ENCODE results near the gene MKLN1. TPM values are rescaled to one million over a fixed set of nuclear protein-coding genes. Genes with fewer than 3 reads are reported as not detected.

MKLN1 gene
- total RNA-seq, 1 donor from 2014 or later = 66.3 TPM

DNA sequence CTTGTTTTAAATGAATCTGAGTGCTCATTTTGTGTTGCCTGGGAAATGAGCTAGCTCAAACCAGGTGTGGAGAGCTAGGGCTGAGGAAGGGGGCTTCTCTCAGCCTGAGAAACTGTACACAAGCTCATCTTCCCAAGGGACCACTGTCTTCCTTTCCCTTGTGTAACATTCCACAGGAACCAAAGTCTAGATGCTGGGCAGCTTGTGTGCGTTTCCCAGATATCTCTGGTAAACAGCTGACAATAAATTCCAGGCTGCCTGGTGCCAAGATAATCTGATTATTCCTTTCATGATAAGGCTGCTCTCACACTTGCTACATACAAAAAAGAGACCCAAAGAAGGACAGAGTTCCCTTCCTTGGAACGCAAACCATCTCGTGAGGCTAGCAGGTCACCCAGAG lies 33.1 kb upstream of the MKLN1 start:
- Mint-ChIP-seq H3K36me3 (ENCODE audit: low read depth, unreplicated experiment) (no peaks in the 10 kb centered on the region), H3K9me3 (ENCODE audit: unreplicated experiment) (no peaks in the 10 kb centered on the region), H3K27ac (ENCODE audit: unreplicated experiment) (no peak overlapping the region), H3K4me3 (ENCODE audit: unreplicated experiment) (no peak overlapping the region), H3K27me3 (ENCODE audit: unreplicated experiment) (no peaks in the 10 kb centered on the region), H3K4me1 (ENCODE audit: unreplicated experiment) (no peaks in the 10 kb centered on the region)
- no peak for DNase-seq (ENCODE audit: low spot score)
- TF ChIP-seq CTCF (IDR thresholded peaks at IDR 0.05; ENCODE audit: unreplicated experiment) = no peak

DNA sequence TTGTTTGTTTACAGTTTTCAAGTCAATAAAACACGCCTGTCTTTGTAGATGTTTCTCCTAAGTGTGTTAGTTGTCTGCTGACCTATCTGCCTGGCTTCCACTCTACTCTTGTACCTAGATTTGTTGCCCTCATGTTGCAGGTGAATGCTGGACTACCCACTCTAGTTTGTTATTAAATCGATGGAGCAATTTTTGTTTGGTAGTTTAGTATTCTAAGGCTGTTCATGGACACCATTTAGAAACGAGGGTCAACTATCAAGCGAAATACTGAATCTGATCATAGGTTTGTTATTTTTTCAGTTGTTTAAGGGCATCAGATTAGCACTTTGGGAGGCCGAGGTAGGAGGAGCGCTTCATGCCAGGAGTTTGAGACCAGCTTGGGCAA lies 29.1 kb upstream of the MKLN1 start:
- DNase-seq (ENCODE audit: low spot score) = no peak

GRCh38 chr7:131299074-131299473 lies 28.6 kb upstream of the MKLN1 start:
- Mint-ChIP-seq H3K4me1 (ENCODE audit: unreplicated experiment) (no peaks in the 10 kb centered on the region), H3K27me3 (ENCODE audit: unreplicated experiment) (peaks cover 2% of the 10 kb centered on the region), H3K4me3 (ENCODE audit: unreplicated experiment) (no peak overlapping the region), H3K36me3 (ENCODE audit: low read depth, unreplicated experiment) (no peaks in the 10 kb centered on the region), H3K27ac (ENCODE audit: unreplicated experiment) (no peak overlapping the region), H3K9me3 (ENCODE audit: unreplicated experiment) (no peaks in the 10 kb centered on the region)
- DNase-seq (ENCODE audit: low spot score) = no peak
- no peak for TF ChIP-seq CTCF (IDR thresholded peaks at IDR 0.05; ENCODE audit: unreplicated experiment)

More for the DNA sequence above, 29.1 kb upstream of the MKLN1 start:
- H3K4me3 Mint-ChIP-seq (ENCODE audit: unreplicated experiment) = no peak overlapping the region
- no peaks in the 10 kb centered on the region for H3K36me3 Mint-ChIP-seq (ENCODE audit: low read depth, unreplicated experiment)
- no peak for TF ChIP-seq CTCF (IDR thresholded peaks at IDR 0.05; ENCODE audit: unreplicated experiment)
- H3K9me3 Mint-ChIP-seq (ENCODE audit: unreplicated experiment) = no peaks in the 10 kb centered on the region
- peaks cover 2% of the 10 kb centered on the region for H3K27me3 Mint-ChIP-seq (ENCODE audit: unreplicated experiment)
- no peak overlapping the region for H3K27ac Mint-ChIP-seq (ENCODE audit: unreplicated experiment)
- H3K4me1 Mint-ChIP-seq (ENCODE audit: unreplicated experiment) = no peaks in the 10 kb centered on the region

DNA sequence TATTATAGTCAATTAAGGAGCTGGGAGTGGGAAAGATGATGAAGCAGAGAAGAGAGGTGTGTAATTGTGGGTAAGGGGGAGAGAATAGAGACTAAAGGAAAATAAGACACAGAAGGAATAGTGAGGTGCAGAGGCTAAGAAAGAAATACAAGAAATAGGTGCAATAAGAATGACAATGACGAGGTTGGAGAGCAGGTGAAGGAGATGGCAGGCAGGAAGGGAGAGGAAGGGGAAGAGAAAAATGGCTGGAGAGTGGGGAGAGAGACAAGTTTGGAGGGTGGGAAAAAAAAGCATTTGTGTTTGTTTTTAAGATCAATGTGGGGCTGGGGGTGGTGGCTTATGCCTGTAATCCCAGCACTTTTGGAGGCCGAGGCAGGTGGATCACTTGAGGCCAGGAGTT lies 27.6 kb upstream of the MKLN1 start:
- Mint-ChIP-seq H3K4me1 (ENCODE audit: unreplicated experiment) (no peaks in the 10 kb centered on the region), H3K4me3 (ENCODE audit: unreplicated experiment) (no peak overlapping the region), H3K9me3 (ENCODE audit: unreplicated experiment) (no peaks in the 10 kb centered on the region), H3K27me3 (ENCODE audit: unreplicated experiment) (peaks cover 2% of the 10 kb centered on the region), H3K27ac (ENCODE audit: unreplicated experiment) (no peak overlapping the region), H3K36me3 (ENCODE audit: low read depth, unreplicated experiment) (no peaks in the 10 kb centered on the region)
- DNase-seq (ENCODE audit: low spot score) = no peak
- TF ChIP-seq CTCF (IDR thresholded peaks at IDR 0.05; ENCODE audit: unreplicated experiment) = no peak

DNA sequence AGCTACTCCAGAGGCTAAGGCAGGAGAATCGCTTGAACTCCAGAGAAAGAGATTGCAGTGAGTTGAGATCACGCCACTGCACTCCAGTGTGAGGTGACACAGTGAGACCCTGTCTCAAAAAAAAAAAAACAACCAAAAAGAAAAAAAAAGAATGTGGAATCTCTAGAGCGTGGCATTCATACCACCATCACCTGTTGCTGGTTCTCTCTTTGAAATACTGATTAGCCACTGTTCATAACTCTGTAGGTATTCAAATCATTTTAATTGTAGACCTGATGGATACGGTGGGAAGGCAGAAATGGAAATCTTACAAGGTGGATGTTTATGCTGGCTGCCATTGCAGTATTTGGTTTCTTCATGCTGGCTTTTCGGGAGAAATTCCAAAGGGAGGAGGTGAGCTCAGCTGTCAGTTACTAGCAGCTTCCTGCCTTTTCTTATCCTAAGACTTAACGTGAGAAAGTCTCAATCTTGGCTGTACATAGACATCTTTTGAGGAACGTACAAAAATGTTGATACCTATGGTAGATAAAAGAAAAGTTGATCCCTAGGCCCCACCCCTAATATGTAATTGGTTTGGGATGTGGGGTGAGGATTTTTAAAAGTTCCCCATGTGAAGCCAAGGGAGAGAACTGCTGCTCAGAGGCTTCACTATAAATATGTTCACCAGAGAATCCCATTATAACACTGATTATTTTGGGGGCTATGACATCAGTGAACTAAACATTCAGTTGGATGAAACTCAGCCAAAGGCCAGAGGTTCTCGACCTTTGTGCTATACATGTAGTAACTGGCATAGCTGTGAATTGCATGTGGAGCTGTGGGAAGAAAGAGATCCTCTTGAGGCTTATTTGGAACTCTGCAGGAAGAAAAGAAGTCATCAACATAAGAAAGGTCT lies 26.9 kb upstream of the MKLN1 start:
- peaks cover 2% of the 10 kb centered on the region for H3K27me3 Mint-ChIP-seq (ENCODE audit: unreplicated experiment)
- no peak overlapping the region for H3K27ac Mint-ChIP-seq (ENCODE audit: unreplicated experiment)
- no peaks in the 10 kb centered on the region for H3K4me1 Mint-ChIP-seq (ENCODE audit: unreplicated experiment)
- H3K9me3 Mint-ChIP-seq (ENCODE audit: unreplicated experiment) = no peaks in the 10 kb centered on the region
- DNase-seq (ENCODE audit: low spot score) = no peak
- H3K4me3 Mint-ChIP-seq (ENCODE audit: unreplicated experiment) = no peak overlapping the region
- no peak for TF ChIP-seq CTCF (IDR thresholded peaks at IDR 0.05; ENCODE audit: unreplicated experiment)
- H3K36me3 Mint-ChIP-seq (ENCODE audit: low read depth, unreplicated experiment) = no peaks in the 10 kb centered on the region
